Vagina (tissue), 2 donors: ENCODE data around the gene CACNA1H.

ENCODE experiments used
- CTCF ChIP-seq, 3 experiments: fragments of 450-650 bp in 2 of 3; fragments of 200-600 bp in 1 of 3; sonication (generic) in 1 of 3; IDR thresholded peaks; one replicate each; pipeline ENCODE4 v1.5.1; 2017 to 2019; ENCODE audit warnings: antibody characterized with exemption in 3 of 3, mild to moderate bottlenecking in 2 of 3, moderate library complexity in 2 of 3
- POLR2A ChIP-seq, 2 donors: fragments of 450-650 bp; IDR thresholded peaks; one replicate each; pipeline ENCODE4 v1.6.1; 2017; ENCODE audit warnings: antibody characterized with exemption in 2 of 2, mild to moderate bottlenecking in 2 of 2, moderate library complexity in 2 of 2

DNA sequence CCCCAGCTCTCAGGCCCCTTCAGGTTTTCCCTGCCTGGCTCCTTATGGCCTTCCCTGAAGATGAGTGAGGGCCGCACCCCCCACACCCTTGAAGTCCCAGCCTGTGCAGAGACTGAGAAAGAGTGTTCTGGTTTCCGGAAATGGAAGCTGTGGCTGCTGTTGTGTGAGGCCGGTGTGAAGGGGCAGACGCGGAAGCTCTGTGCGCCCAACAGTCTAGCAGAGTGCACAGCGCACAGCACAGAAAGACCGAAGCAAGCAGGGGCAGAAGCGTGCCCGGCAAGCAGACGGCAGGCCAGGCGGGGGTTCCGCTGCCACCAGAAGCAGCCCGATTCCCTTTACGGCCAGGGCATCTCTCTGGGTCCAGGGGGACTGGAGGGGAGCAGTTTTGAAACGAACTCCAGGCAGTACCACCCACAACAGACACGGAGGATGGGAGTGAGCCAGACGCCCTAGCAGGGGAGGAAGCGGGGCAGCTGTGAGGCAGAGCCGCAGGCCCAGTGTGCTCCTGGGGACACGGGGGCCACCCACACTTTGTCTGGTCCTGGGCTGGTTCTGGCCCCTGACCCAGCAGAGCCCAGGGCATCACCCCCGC lies 55.4 kb downstream of the CACNA1H start:
- TF ChIP-seq POLR2A (IDR thresholded peaks at IDR 0.05) = no peak
- TF ChIP-seq CTCF (IDR thresholded peaks at IDR 0.05) = no peak
